ENCODE measurements around the gene GRIN1. TPM values are rescaled to one million over a fixed set of nuclear protein-coding genes. Genes with fewer than 3 reads are reported as not detected.

GRIN1 gene
- total RNA-seq, 1 experiment from 2014 or later = 0.52 TPM

DNA sequence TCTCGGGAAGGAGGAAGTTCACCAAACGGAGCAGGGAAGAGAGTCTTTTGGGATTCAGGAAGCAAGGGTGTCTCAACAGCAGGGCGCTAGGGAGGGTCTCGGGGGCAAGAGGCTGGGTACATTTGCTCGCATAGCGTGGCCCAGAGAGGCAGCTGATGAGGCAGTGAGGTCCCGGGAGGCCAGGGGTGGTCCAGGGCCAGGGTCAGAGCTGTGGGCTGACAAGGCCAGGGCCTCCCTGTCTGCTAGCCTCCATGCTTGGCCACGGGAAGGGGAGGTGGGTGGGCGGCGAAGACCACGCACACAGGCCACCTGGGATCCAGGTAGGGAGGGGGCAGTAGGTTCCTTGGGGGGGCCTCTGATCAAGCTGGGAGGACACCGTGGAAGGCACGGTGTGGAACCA, 72.6 kb downstream of the GRIN1 start:
- H3K4me1 ChIP-seq (ENCODE audit: insufficient read depth, low read length, poor library complexity, severe bottlenecking) = peaks cover 5% of the 10 kb centered on the region
- POLR2A ChIA-PET (ENCODE audit: low non-redundant PET) = no interaction called here
- intact Hi-C loops (cut with micrococcal nuclease; ENCODE audit: unreplicated experiment) = no loop called here
- DNase-seq (ENCODE audit: low spot score) = no peak
- H3K27ac ChIP-seq (ENCODE audit: low read depth, low read length, poor library complexity, severe bottlenecking) = peak overlapping the region; percentile 10
- no TSS peak for BruUV-seq (replicated peaks)
- H3K36me3 ChIP-seq (ENCODE audit: insufficient read depth, low read length, poor library complexity, severe bottlenecking) = peaks cover 5% of the 10 kb centered on the region
- CTCF ChIA-PET = no interaction called here
- H3K9me3 ChIP-seq (ENCODE audit: low read depth, low read length, poor library complexity, severe bottlenecking) = no peaks in the 10 kb centered on the region
- H3K27me3 ChIP-seq (replicated peaks; ENCODE audit: insufficient read depth, low read depth, low read length, poor library complexity) = no peaks in the 10 kb centered on the region
- TF ChIP-seq, protein P1, sequence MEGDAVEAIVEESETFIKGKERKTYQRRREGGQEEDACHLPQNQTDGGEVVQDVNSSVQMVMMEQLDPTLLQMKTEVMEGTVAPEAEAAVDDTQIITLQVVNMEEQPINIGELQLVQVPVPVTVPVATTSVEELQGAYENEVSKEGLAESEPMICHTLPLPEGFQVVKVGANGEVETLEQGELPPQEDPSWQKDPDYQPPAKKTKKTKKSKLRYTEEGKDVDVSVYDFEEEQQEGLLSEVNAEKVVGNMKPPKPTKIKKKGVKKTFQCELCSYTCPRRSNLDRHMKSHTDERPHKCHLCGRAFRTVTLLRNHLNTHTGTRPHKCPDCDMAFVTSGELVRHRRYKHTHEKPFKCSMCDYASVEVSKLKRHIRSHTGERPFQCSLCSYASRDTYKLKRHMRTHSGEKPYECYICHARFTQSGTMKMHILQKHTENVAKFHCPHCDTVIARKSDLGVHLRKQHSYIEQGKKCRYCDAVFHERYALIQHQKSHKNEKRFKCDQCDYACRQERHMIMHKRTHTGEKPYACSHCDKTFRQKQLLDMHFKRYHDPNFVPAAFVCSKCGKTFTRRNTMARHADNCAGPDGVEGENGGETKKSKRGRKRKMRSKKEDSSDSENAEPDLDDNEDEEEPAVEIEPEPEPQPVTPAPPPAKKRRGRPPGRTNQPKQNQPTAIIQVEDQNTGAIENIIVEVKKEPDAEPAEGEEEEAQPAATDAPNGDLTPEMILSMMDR (conservative IDR thresholded peaks at IDR 0.05; ENCODE audit: low read depth, low read length) = no peak
- TF ChIP-seq EZH2 (IDR thresholded peaks at IDR 0.05; ENCODE audit: borderline replicate concordance, low read depth, low read length, poor library complexity, severe bottlenecking) = no peak
- H3K4me3 ChIP-seq (ENCODE audit: low read depth, low read length, poor library complexity, severe bottlenecking) = no peak overlapping the region

GRCh38 chr9:137212520-137212919, 73.6 kb downstream of the GRIN1 start:
- peaks cover 5% of the 10 kb centered on the region for H3K36me3 ChIP-seq (ENCODE audit: insufficient read depth, low read length, poor library complexity, severe bottlenecking)
- no peaks in the 10 kb centered on the region for H3K4me1 ChIP-seq (ENCODE audit: insufficient read depth, low read length, poor library complexity, severe bottlenecking)
- no peaks in the 10 kb centered on the region for H3K27me3 ChIP-seq (replicated peaks; ENCODE audit: insufficient read depth, low read depth, low read length, poor library complexity)
- DNase-seq (ENCODE audit: low spot score) = no peak
- CTCF ChIA-PET = interaction anchor here (0.8 kb wide), 1 partner anchor 12 kb away, joined by 4 read pairs; no protein-coding TSS in a partner anchor
- intact Hi-C loops (cut with micrococcal nuclease; ENCODE audit: unreplicated experiment) = no loop called here
- no peak overlapping the region for H3K27ac ChIP-seq (ENCODE audit: low read depth, low read length, poor library complexity, severe bottlenecking)
- BruUV-seq (replicated peaks) = no TSS peak
- H3K4me3 ChIP-seq (ENCODE audit: low read depth, low read length, poor library complexity, severe bottlenecking) = no peak overlapping the region
- H3K9me3 ChIP-seq (ENCODE audit: low read depth, low read length, poor library complexity, severe bottlenecking) = no peaks in the 10 kb centered on the region
- TF ChIP-seq EZH2 (IDR thresholded peaks at IDR 0.05; ENCODE audit: borderline replicate concordance, low read depth, low read length, poor library complexity, severe bottlenecking) = no peak
- TF ChIP-seq, protein P1 (conservative IDR thresholded peaks at IDR 0.05; ENCODE audit: low read depth, low read length) = no peak
- POLR2A ChIA-PET (ENCODE audit: low non-redundant PET) = interaction anchor here (0.6 kb wide), 1 partner anchor 10 kb away, joined by 8 read pairs; no protein-coding TSS in a partner anchor

GRCh38 chr9:137213160-137214060, 74.5 kb downstream of the GRIN1 start:
- H3K9me3 ChIP-seq (ENCODE audit: low read depth, low read length, poor library complexity, severe bottlenecking) = no peaks in the 10 kb centered on the region
- ChIA-PET CTCF (interaction anchor here (0.8 kb wide), 1 partner anchor 12 kb away, joined by 4 read pairs; no protein-coding TSS in a partner anchor), POLR2A (ENCODE audit: low non-redundant PET) (interaction anchor here (0.6 kb wide), 1 partner anchor 11 kb away, joined by 8 read pairs; no protein-coding TSS in a partner anchor)
- no peaks in the 10 kb centered on the region for H3K4me1 ChIP-seq (ENCODE audit: insufficient read depth, low read length, poor library complexity, severe bottlenecking)
- no peaks in the 10 kb centered on the region for H3K27me3 ChIP-seq (replicated peaks; ENCODE audit: insufficient read depth, low read depth, low read length, poor library complexity)
- TF ChIP-seq, protein P1 (conservative IDR thresholded peaks at IDR 0.05; ENCODE audit: low read depth, low read length) = no peak
- no peak for TF ChIP-seq EZH2 (IDR thresholded peaks at IDR 0.05; ENCODE audit: borderline replicate concordance, low read depth, low read length, poor library complexity, severe bottlenecking)
- H3K36me3 ChIP-seq (ENCODE audit: insufficient read depth, low read length, poor library complexity, severe bottlenecking) = peaks cover 5% of the 10 kb centered on the region
- H3K4me3 ChIP-seq (ENCODE audit: low read depth, low read length, poor library complexity, severe bottlenecking) = no peak overlapping the region
- no peak for DNase-seq (ENCODE audit: low spot score)
- intact Hi-C loops (cut with micrococcal nuclease; ENCODE audit: unreplicated experiment) = no loop called here
- no TSS peak for BruUV-seq (replicated peaks)
- no peak overlapping the region for H3K27ac ChIP-seq (ENCODE audit: low read depth, low read length, poor library complexity, severe bottlenecking)

All from A673 (cell line).